Measurements from ENCODE around the gene FAM174C.
A peak's percentile ranks its signal among the peaks of the same experiment; 100 is the strongest.
"Not testable (repeated sequence)": the region's sequence is repeated elsewhere in the genome, so short reads cannot be mapped to it uniquely, and the experiment has no call there.

FAM174C gene

DNA sequence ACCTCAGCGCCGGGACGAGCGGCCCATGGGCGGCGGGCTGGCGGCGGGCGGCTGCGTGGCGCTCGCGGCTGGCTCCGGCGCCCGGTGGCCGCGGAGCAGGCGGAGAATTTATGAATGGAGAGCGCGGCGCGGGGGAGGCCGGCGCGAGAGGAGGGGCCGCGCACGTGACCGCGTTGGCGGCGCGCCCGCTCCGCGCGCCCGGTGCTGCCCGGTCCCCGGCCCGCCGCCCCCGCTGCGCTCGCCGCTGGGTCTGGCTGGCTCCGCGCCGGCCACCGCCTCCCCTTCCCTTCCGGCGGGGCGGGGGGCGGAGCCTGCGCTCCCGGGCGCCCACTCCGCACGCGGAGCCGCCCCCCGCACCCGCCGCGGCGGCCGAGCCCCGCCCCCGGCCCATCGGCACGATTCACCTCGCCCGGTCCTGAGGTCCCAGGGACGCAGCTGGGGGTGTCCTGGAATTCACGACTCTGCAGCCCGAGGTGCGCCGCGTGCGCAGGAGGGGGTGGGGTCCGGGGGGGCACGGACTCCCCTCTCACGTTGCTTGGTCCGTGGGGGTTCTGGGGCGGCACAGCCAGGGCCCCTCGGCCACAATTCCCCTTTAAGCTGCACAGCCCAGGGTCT lies 37.5 kb upstream of the FAM174C start, which contains the start of gene CBARP:
Gene CBARP (minus strand): TSS at position 252 of the 615 bp plus-strand sequence. CDS start 1,905 bp downstream, outside the sequence.
- no peak for DNase-seq

DNA sequence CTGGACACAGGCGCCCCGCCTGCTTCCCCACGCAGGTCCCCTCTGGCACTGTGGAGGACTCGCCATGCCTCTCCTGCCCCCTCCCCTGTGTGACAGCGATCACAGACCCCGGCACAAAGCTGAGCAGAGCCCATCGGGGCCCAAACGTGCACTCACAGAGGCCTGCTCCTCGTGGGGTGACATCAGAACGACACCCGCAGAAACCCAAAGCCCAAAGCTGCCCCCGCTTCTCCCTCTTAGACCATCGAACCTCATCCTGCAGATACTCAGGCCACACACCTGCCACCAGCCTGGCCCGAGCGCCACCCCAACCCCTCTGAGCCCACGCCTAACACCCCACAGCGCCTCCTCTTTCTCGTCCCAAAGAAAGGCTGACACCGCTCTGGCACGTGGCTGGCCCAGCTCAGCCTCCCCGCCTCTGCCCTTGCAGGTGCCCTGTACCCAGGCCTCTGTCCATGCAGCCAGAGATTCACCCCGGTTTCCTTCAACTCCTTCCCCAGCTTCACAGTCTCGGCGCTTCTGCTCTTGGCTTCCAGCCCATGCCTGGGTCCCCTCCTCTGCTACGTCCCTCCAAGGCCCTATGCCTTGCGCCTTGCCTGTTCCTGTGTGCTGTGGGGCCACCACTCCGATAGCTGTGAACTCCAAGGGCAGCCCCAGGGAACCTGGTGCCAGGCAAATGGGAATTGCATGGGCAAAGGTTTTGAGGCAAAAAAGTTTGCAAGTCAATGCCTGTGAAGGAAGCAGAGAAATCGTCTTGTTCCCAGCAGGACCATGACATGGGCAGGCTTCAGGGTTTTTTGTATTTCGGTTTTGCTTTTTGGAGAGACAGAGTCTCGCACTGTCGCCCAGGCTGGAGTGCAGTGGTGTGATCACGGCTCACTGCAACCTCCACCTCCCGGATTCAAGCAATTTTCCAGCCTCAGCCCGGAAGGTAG lies 36.7 kb upstream of the FAM174C start:
- no peak for DNase-seq

DNA sequence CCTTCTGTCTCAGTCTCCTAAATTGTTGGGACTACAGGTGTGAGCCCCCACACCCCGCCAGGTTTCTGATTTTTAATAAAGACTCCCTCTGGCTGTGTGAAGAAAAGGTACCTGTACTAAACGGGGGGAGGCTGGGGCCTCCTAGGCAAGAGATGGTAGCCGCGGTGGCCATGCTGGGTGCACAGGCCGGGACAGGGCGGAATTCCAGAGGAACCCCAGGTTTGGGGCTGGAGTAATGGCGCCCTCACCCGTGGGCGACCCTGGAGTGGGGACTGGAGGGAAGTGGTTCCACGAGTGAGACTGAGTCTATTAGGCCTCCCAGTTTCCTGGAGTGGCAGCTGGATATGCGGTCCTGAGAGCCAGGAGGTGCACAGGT lies 35.9 kb upstream of the FAM174C start:
- DNase-seq = no peak

DNA sequence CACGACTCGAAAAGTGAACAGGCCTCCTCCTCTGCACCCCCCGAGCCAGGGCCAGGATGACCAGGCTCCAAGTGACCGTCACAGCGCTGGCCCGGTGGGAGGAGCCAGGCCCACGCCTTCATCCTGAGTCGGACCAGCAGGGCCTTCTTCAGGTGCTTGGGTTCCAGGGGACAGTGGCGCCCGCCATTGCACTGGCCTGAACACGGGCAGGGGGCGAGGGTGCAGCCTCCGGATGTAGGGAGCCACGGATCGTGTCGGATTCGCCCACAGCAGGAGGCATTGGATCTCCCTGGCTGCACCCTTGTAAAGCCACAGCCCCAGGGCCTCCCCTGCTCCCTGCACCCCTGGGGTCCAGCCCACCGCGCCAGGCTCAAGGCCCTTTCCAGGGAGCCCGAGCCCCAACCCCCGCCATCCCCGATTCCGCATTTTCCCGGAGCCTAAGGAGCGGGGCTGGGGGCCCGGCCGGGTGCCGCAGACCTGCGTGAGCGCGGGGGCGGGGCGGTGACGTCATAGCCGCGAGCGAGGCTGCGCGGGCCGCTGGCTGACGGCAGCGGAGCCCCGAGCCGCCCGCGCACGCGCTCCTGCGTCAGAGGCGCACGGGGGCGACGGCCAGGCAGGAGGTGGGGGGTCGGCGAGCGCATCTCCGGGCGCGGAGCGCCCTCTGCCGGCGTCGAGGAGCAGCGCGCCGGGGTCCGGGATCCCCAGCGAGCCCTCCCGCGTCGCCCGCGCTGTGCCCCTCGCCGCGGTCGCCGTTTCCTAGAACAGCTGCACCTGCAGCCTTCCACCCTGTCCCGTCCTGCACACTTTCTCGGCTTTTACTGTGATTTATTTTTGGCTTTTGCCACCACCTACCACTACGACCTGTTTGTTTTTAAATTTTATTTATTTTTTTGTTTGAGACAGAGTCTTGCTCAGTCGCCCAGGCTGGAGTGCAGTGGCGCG lies 35.3 kb upstream of the FAM174C start:
- peak; percentile 80 for DNase-seq

DNA sequence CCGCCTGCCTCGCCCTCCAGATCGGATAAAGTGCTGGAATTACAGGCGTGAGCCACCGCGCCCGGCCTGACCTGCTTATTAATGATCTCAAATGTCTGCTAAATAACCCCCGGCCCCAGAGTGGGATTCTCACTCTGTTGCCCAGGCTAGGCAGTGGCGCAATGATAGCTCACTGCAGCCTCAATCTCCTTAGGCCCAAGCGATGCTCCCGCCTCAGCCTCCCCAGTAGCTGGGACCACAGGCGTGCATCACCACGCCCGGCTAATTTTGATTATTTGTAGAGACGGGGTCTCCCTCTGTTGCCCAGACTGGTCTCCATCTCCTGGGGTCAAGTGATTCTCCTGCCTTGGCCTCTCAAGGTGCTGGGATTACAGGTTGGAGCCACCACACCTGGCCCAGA lies 34.4 kb upstream of the FAM174C start:
- no peak for DNase-seq

DNA sequence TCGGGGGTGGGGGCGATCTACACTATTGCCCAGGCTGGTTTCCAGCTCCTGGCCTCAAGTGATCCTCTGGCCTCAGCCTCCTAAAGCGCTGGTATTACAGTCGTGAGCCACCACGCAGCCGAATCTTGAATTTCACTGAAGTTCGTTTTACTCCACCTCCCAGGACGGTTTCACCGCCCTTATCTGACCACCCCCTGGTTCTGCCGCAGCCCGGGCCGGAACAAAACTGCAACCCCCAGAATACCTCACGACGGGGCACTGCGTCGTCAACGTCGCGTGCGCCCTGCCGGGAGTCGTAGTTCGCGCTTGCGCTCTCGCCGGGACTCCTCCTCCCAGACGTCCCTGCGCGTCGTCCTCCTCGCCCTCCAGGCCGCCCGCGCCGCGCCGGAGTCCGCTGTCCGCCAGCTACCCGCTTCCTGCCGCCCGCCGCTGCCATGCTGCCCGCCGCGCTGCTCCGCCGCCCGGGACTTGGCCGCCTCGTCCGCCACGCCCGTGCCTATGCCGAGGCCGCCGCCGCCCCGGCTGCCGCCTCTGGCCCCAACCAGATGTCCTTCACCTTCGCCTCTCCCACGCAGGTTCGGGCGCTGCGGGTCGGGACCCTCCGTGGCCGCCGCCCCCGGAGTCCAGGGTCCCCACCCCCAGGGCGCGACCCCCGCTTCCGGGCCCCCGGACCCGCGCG lies 33.8 kb upstream of the FAM174C start, which contains the start of gene ATP5F1D:
Gene ATP5F1D (plus strand): TSS at position 335 of the 679 bp plus-strand sequence. CDS start 100 bp downstream, at position 435.
- peak; percentile 86 for DNase-seq

DNA sequence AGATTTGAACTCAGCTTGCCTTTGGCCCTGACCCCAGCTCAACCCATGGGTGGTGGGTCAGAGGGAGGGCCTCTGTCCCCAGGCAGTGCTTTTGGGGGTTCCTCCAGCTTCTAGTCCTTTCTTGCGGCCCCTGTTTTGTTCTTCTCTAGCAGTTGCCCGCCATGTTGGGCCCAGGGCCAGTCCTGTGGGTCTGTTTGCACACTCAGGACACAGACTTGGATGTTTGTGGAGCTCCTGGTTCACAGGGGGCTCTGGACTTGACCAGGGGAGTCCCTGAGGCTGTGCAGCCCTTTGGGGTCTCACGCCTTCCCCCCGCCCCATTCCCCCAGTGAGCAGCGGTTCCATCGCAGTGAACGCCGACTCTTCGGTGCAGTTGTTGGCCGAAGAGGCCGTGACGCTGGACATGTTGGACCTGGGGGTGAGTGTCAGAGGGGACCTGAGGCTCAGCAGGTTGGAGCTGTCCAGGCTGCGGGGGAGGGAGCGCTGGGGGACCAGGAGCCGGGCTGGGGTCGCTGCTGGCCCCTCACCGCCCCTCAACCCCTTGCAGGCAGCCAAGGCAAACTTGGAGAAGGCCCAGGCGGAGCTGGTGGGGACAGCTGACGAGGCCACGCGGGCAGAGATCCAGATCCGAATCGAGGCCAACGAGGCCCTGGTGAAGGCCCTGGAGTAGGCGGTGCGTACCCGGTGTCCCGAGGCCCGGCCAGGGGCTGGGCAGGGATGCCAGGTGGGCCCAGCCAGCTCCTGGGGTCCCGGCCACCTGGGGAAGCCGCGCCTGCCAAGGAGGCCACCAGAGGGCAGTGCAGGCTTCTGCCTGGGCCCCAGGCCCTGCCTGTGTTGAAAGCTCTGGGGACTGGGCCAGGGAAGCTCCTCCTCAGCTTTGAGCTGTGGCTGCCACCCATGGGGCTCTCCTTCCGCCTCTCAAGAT lies 31.3 kb upstream of the FAM174C start:
- DNase-seq = peak; percentile 75

DNA sequence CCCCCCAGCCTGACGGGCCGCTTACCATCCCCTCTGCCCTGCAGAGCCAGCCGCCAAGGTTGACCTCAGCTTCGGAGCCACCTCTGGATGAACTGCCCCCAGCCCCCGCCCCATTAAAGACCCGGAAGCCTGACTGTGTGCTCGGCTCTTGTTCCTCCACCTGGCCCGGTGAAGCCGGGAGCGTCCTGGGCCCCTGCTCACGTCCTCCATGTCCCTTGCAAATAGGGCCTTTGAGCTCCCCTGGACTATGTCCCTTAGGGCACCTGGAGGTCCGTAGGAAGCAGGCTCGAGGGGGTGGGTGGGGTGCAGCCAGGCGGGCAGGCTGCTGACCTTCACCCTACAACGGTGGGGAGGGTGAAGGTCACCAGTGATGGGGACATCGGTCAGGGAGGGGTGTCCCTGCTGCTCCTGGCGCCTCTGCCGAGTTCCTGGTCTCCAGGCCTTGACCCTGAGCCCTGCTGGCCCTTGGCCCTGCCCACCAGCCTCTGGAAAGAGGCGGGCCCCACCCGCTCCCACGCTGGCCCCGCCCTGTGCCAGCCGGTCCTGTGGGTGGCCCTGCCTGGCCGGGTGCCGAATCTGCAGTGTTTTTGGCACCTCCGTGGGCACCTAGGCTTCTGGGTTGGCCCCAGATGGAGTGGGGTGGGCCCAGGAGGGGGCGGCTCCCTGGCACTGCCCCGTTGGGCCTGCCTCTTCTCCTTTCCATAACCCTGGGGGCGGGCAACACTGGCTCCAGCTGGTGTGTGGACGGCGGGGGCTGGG lies 30.5 kb upstream of the FAM174C start:
- no peak for DNase-seq

DNA sequence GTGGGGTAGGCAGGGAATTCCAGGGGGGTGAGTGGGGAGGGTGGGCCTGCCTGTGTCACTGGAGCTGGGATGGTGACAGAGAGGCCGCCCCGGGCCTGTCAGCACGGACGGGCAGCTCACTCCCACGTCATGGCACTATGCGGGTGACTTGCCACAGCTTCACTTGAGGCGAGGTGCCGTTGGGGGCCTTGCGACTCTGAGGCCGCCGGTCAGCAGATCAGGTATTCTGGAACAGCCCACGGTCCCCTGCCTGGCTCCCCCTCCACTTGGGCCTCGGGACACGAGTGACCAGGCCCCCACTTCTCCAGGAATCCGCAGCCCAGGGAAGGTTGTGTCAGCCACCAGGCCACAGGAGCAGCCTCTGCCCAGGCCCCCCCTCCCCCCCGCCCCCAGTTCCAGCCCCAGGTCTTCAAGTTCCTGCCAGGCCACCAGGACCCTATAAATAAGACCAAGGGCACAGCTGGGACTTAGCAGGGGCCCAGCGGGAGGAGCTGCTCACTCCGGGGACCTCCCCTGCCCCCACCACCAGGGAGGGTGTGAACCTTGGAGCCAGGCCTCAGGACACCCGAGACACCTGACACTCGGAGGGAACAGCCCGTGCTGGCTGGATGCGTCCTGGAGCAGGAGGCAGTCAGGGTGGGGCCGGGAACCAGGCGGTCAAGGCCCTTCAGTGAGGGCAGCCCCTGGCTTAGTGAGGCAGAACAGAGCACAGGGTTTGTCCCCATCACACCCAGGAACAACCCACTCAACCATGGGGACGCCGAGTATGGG lies 29.7 kb upstream of the FAM174C start:
- no peak for DNase-seq

DNA sequence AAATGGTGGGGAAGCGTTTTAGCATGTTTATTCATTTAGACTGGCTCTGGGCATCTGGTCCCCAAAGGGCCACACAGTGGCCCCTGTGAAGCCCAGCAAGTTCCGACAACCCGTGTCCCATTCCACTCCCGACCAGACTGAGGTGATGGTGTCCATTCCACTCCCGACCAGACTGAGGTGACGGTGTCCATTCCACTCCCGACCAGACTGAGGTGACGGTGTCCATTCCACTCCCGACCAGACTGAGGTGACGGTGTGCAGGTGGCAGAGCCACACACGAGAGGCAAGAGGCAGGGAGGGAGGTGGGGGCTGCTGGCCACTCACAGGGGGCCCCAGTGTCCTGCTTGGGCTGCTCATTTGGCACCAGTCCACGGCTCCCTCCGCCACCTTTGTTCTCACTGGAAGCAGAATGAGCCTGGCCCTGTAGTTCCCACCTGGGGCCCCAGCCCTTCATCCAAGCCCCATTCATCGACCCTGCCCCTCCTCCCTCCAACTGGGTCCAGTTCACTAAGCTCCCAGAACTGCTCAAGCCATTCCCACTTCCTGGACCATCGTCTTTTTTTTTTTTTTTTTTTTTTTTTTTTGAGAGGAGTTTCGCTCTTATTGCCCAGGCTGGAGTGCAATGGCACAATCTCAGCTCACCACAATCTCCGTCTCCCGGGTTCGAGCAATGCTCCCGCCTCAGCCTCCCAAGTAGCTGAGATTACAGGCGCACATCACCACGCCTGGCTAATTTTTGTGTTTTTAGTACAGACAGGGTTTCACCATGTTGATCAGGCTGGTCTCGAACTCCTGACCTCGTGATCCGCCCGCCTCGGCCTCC lies 28.9 kb upstream of the FAM174C start:
- DNase-seq = not testable (repeated sequence)

DNA sequence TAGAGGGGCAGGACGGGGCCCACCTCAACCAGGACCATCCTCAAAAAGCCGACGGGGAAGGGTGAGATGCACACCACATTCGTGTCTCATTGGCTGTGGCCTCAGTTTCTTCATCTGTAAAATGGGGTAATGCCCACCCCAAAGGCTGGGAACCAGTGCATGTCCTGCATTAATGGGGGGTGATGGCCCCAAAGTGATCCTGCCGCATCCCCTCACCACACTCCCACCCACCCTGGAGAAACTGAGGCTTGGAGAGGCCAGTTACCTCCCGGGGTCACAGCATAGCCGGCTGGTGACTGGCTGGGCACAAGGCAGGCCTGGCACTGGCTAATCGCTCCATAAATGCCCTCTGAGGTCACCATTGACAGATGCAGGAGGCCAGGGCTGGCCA lies 27.6 kb upstream of the FAM174C start:
- DNase-seq = no peak

DNA sequence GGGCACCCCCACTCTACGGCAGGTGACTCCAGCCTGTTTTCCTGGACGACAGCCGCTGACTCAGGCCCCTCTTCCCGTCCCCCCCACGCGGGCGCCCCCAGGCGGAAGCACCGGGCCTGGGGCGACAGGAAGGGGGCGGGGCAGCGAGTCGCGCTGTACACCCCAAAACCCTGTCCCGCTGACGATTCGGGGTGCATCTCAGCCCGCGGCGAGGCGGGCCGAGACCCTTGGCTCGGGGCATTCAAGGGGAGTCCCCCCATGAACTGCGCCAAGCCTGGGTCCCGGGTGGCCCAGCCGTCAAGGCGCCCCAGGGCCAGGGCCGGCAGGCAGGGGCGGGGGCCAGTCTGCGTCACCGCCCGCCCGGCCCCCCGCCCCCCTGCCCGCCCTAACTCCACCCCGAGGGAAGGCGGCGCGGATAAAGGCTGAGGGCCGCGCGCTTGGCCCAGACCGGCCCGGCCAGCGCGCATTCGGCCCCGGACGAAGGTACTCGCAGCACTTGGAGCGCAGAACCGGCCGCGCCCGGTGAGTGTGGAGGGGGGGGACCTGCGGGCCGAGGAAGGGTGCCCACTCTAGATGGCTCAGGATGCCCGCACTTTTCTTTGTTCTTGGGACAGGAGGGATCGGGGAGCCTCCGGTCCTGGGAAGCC lies 27.1 kb upstream of the FAM174C start, which contains the start of gene MIDN:
Gene MIDN (plus strand): TSS at position 445 of the 647 bp plus-strand sequence. CDS start 1,714 bp downstream, outside the sequence.
- peak; percentile 65 for DNase-seq

DNA sequence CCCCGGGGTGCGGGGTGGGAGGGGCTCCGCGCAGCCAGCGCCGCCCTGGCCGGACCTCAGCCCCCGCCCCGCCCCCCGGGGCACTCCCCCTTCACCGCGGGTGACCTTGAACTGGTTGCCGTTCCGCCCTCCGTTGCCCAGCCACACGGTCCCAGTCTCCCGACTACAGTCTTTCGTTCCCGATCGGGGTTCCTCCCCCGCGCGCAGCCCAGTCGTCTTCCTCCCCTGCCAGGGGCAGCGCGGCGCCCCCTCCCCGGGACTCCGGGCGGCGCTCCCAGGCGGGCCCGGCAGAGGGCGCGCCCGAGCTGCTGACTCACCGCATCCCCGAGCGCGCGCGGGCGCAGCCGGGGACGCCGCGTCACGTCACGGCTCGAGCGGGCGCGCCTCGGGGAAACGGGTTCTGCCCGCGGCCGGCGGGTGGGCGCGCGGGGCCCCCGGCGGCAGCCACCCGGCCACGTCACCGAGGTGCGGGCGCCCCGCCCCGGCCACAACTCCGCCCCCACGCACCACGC lies 26.5 kb upstream of the FAM174C start:
- DNase-seq = peak; percentile 77

DNA sequence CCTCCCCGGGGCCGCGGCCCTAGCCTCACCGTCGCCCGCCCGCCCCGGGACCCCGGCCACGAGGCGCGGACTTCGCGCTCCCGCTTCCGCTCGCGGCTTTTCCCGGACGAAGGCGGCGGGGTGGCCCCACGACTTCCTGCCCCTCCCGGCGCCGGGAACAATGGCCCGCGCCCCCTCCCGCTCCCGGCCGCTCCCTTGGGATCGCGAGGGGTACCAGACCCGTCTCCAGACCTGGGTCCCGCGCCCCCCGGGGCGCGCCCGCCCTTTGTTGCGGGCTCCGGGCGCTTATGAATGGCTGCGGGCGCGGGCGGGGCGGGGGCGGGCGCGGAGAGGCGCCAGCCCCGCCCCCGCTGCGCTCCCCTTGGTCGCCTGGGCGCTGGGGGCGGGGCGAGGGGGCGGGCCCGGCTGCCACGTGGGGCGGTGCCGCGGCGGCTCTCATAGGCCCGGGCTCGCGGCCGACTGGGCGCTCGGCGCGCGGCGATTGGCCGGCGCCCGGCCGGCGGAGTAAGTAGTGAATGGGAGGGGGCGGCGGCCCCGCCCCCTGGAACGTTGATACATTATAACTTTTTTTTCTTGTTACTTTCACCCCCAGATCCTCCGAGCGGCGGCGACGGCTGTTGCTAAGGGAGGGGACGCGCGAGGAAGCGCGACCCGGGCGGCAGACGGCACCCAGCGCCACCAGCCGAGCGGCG lies 25.9 kb upstream of the FAM174C start:
- DNase-seq = peak; percentile 95

DNA sequence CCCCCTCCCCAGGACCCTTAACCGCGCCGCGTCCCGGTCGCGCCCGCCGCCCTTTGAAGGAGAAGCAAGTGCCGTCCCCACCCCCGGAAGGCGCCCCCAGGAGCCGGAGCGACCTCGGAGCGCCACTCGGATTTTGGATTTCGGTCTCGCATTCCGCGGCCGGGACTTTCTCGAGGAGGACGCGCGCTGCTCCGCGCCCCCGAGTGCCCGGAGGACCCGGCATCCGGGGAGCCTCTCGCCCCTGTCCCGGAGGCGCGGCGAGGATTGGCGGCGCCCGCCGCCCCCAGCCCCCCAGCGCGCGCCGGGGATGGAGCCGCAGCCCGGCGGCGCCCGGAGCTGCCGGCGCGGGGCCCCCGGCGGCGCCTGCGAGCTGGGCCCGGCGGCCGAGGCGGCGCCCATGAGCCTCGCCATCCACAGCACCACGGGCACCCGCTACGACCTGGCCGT lies 25.3 kb upstream of the FAM174C start:
- no peak for DNase-seq

DNA sequence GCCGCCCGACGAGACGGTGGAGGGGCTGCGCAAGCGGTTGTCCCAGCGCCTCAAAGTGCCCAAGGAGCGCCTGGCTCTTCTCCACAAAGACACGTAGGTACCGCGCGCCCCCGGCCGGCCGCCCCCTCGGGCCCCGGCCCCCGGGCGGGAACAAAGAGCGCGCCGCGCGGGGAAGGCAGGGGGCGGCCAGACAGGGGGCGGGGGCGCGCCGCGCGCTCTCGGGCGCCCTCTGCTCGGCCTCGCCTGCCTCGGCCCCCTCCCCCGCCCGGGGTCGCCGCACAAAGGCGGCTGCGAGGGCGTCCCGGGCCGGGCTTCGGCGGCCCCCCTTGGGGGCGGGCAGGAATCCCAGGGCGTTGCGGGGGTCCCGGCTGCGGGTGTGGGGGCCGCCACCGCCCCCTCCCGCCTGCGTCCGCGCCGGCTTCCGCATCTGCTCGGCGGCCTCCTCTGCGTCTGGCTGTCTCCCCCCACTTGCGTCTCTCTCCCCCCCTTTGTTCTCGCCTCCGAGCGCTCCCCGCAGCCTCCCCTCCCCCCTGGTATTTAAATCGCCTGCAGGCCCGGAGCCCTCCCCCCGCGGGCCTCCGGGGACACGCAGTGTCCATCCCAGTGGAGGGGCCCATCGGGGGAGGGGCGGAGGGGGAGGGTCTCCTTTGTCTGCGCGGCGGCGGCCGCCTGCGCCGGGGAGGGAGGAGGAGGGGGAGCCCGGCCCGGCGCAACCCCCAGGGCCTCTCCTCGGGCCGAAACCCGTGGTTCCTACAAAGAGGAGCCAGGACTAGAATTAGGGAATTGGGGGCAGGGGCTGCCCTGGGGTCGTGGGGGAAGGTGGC lies 24.7 kb upstream of the FAM174C start:
- peak; percentile 50 for DNase-seq
